Urinary bladder (tissue), 4 donors: ENCODE data around the gene CES5A. TPM values are rescaled to one million over a fixed set of nuclear protein-coding genes. Genes with fewer than 3 reads are reported as not detected.
"Not testable (repeated sequence)": the region's sequence is repeated elsewhere in the genome, so short reads cannot be mapped to it uniquely, and the experiment has no call there.

Experiments
- DNase-seq: peaks from one replicate; pipeline ENCODE4 v3.0.0-alpha.2; 2015; ENCODE audit errors: extremely low spot score
- H3K27ac ChIP-seq: one replicate; pipeline ENCODE4 v1.5.1; 2013; ENCODE audit warnings: low read depth, mild to moderate bottlenecking, moderate library complexity
- H3K36me3 ChIP-seq: one replicate; pipeline ENCODE4 v1.6.1; 2013; ENCODE audit warnings: mild to moderate bottlenecking, moderate library complexity; ENCODE audit not compliant: insufficient read depth
- H3K4me1 ChIP-seq: one replicate; pipeline ENCODE4 v1.6.1; 2013; ENCODE audit warnings: mild to moderate bottlenecking, moderate library complexity; ENCODE audit not compliant: insufficient read depth
- H3K4me3 ChIP-seq: one replicate; pipeline ENCODE4 v1.5.1; 2013; ENCODE audit warnings: low read depth, low read length
- WGBS: extraction: QIAGEN DNeasy Blood & Tissue Kit; methylation state at CpG from one replicate; pipeline ENCODE4 v1.1.7; 2013; 5-methylcytosine and 5-hydroxymethylcytosine counted together
- polyA plus RNA-seq: library from polyadenylated mRNA; stranded (reverse); fragments of 200-250 nt; gene quantifications from one replicate; pipeline ENCODE4 v1.2.3, GENCODE V29; 2013
- total RNA-seq: library from RNA; depleted of rRNA; stranded (reverse); fragments of >200 nt; gene quantifications from one replicate; pipeline ENCODE4 v1.2.3, GENCODE V29; 2014
- donor health status: healthy with polysubstance abuse.
- donor health status: healthy.

CES5A gene
- total RNA-seq (not detected), polyA plus RNA-seq (not detected)

DNA sequence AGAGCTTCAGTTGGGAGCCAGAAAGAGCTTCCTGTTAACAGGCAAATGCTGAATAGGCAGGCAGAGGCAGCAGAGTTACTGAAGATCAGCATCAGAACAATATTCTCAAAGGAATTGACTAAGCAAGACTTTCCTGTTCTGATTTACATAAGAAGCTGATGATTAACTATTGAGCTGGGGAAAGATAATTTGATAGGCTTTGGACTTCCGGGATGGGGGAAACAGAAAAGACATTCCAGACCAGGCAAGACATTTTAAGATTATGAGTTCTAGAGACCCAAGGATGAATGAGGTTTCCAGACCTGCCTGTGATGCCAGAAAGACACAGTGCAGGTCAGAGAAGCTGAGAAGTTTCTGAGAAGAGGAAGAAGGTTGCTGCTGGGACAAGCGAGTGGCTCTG lies at the start of gene CES5A:
Gene CES5A (minus strand): TSS at position 101 of the 400 bp plus-strand sequence. CDS start 152 bp downstream, outside the sequence.
- H3K27ac ChIP-seq = no peak within 1 kb of the TSS
- H3K4me3 ChIP-seq = no peak within 1 kb of the TSS
- H3K4me1 ChIP-seq = no peaks in the 10 kb centered on the region
- DNase-seq = no peak
- no peaks in the 10 kb centered on the region for H3K36me3 ChIP-seq
- WGBS = 80% methylated on average over 2 of the region's 2 CpGs

- Histone ChIP-seq H3K27ac (no peak overlapping the region), H3K4me3 (no peak overlapping the region), H3K4me1 (no peaks in the 10 kb centered on the region), H3K36me3 (no peaks in the 10 kb centered on the region)
- no peak for DNase-seq
These were observed 47.5 kb upstream of the CES5A start for GRCh38 chr16:55922662-55923061.

DNA sequence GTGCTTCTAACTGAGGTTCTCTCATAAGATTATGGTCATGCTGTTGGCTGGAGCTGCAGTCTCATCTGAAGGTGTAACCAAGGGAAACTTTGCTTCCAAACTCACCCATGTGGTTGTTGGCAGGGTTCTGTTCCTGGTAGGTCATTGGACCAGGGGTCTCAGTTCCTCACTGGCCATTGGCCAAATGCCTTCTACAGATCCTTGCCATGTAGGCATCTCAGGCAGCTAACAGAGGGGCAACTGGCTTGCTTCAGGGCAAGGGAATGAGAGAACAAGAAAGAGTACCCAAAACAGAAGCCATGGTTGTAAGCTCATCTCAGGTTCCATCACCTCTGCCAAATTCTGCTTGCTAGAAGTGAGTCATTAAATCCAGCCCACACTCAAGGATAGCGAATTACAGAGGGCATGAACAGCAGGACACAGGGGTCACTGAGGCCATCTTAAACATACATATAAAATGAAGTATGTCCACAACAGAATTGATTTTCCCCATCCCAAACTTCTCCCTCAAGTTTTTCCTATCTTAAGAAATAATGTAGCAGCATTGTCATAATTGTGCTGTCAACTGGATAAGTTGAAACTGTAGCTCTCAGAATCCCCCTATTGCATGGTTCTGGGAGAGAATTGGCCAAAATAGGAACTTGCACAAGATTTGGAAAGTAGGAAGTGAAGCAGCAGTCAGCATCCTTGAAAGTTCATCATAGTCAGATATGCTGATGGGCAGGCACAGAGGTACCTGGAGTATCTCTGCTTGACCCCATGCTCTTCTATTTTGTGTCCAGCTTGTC lies 42.4 kb upstream of the CES5A start:
- Histone ChIP-seq H3K27ac (no peak overlapping the region), H3K36me3 (no peaks in the 10 kb centered on the region), H3K4me1 (no peaks in the 10 kb centered on the region), H3K4me3 (no peak overlapping the region)
- WGBS = 78% methylated on average over 1 of the region's 1 CpG
- no peak for DNase-seq

DNA sequence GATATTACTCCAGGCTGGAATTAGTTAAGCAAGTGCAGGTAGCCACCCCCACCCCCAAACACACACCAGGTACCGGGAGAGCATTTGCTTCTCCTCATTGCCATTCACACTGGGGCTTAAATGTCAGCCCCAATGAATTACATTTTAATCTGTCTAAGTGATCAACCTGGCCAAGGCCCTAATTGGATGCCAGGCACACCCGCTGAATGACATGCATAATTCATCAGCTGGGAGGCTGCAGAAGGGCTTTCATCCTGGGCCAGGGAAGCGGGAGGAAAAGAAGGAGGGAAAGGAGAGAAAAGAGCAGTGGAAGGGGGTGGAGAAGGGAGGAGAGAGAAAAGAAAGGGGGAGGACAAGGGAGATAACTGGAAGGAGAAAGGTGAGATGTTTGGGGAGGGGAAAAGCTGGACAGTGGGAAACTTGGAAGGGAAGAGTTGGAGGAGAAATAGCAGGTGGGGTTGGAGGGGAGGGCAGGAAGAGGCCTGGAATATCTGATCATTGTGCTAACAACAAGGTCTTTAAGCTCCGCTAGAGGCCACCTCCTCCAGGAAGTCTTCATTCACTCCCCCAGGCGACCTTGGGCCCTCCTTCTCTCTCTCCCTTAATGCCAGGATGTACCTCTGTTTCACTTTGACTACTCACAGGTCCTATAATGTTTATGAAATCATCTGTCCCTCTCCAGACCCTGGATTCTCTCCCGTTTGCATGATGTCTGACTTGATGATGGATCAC lies 40.1 kb upstream of the CES5A start:
- H3K4me1 ChIP-seq = no peaks in the 10 kb centered on the region
- no peak overlapping the region for H3K4me3 ChIP-seq
- no peak overlapping the region for H3K27ac ChIP-seq
- WGBS = 54% methylated on average over 6 of the region's 6 CpGs
- no peaks in the 10 kb centered on the region for H3K36me3 ChIP-seq
- no peak for DNase-seq

- no peak overlapping the region for H3K4me3 ChIP-seq
- H3K27ac ChIP-seq = no peak overlapping the region
- H3K4me1 ChIP-seq = no peaks in the 10 kb centered on the region
- 45% methylated on average over 6 of the region's 6 CpGs for WGBS
- no peaks in the 10 kb centered on the region for H3K36me3 ChIP-seq
- no peak for DNase-seq
These were observed 39.2 kb upstream of the CES5A start for GRCh38 chr16:55914383-55914782.

DNA sequence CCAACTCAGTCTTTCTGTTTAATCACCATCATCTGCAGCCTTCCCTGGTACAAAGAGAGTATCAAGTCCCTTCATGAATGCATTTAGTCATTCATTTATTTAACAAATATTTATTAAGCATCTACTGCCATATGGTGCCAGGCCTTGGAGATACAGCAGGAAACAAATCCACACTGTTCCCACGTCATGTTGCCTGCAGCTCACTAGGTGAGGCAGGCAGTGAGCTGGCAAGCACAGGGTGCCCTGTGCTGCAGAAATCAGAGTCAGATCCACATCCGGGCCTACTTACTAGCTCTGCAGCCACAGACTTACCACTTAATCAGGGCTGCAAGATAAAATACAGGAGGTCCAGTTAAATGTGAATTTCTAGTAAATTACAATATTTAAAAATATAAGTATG lies 38.5 kb upstream of the CES5A start:
- Histone ChIP-seq H3K36me3 (no peaks in the 10 kb centered on the region), H3K27ac (no peak overlapping the region), H3K4me1 (no peaks in the 10 kb centered on the region), H3K4me3 (no peak overlapping the region)
- no peak for DNase-seq
- 54% methylated on average over 2 of the region's 2 CpGs for WGBS

GRCh38 chr16:55913121-55913520 lies 37.9 kb upstream of the CES5A start:
- H3K4me1 ChIP-seq, H3K4me3 ChIP-seq, H3K27ac ChIP-seq, DNase-seq, H3K36me3 ChIP-seq: not testable (repeated sequence)
- 41% methylated on average over 2 of the region's 2 CpGs for WGBS

- H3K27ac ChIP-seq = no peak overlapping the region
- WGBS = 65% methylated on average over 9 of the region's 9 CpGs
- no peaks in the 10 kb centered on the region for H3K4me1 ChIP-seq
- no peak overlapping the region for H3K4me3 ChIP-seq
- no peaks in the 10 kb centered on the region for H3K36me3 ChIP-seq
- no peak for DNase-seq
These were observed 36.8 kb upstream of the CES5A start for GRCh38 chr16:55912022-55912421.

DNA sequence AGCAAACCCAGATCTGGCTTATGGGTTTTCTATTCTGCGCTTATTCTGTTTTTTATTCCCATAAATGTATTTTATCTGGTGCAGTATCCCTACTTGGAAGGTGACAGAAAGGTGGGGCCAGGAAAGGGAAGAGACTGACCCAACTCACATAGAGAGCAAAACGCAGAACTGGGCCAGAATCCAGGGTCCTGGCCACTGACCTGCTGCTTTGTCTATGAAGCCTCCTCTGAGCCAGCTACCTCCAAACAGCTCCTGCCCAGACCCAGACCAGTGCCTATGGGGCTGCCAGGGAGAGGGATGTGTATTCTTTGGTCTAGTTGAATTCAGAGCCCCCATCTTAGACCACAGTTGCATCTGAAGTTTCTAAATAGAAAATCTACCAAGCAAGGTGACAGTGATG lies 36.4 kb upstream of the CES5A start:
- no peak overlapping the region for H3K4me3 ChIP-seq
- H3K36me3 ChIP-seq = no peaks in the 10 kb centered on the region
- no peak overlapping the region for H3K27ac ChIP-seq
- WGBS = 85% methylated on average over 2 of the region's 2 CpGs
- no peaks in the 10 kb centered on the region for H3K4me1 ChIP-seq
- no peak for DNase-seq

- DNase-seq = no peak
- H3K4me3 ChIP-seq = no peak overlapping the region
- WGBS = 75% methylated on average over 2 of the region's 2 CpGs
These were observed 34.7 kb upstream of the CES5A start for GRCh38 chr16:55909876-55910275.

DNA sequence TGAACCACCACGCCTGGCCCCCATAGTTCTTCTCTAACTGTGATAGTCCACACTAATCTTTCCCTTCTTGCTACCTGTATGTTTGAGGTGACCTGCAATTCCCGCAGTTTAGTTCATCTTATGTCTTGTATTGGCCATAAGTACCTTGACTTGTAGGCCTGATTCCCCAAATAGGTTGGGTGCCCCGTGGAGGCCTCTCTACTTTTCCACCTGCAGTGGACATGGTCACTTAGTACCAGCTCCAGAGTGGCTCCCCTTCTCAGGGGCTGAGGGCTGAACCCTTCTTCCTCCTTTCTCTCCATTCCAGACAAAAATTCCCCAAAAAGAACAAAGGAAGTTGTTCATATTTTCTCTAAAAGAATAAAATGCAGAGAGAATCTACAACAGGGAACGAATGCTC lies 33.5 kb upstream of the CES5A start:
- H3K4me3 ChIP-seq = no peak overlapping the region
- 84% methylated on average over 4 of the region's 4 CpGs for WGBS
- no peak overlapping the region for H3K27ac ChIP-seq
- no peaks in the 10 kb centered on the region for H3K36me3 ChIP-seq
- no peak for DNase-seq
- H3K4me1 ChIP-seq = no peaks in the 10 kb centered on the region

More at GRCh38 chr16:55909876-55910275, 34.7 kb upstream of the CES5A start:
- Histone ChIP-seq H3K36me3 (no peaks in the 10 kb centered on the region), H3K4me1 (no peaks in the 10 kb centered on the region), H3K27ac (no peak overlapping the region)

- no peak overlapping the region for H3K27ac ChIP-seq
- H3K36me3 ChIP-seq = no peaks in the 10 kb centered on the region
- H3K4me3 ChIP-seq = no peak overlapping the region
- DNase-seq = no peak
- no peaks in the 10 kb centered on the region for H3K4me1 ChIP-seq
- WGBS = 77% methylated on average over 3 of the region's 3 CpGs
These were observed 32.5 kb upstream of the CES5A start for GRCh38 chr16:55907661-55908060.

- WGBS = 60% methylated on average over 6 of the region's 6 CpGs
- no peak overlapping the region for H3K27ac ChIP-seq
- H3K4me1 ChIP-seq = no peaks in the 10 kb centered on the region
- H3K4me3 ChIP-seq = no peak overlapping the region
- no peaks in the 10 kb centered on the region for H3K36me3 ChIP-seq
- DNase-seq = no peak
These were observed 30.9 kb upstream of the CES5A start for GRCh38 chr16:55906123-55906522.

DNA sequence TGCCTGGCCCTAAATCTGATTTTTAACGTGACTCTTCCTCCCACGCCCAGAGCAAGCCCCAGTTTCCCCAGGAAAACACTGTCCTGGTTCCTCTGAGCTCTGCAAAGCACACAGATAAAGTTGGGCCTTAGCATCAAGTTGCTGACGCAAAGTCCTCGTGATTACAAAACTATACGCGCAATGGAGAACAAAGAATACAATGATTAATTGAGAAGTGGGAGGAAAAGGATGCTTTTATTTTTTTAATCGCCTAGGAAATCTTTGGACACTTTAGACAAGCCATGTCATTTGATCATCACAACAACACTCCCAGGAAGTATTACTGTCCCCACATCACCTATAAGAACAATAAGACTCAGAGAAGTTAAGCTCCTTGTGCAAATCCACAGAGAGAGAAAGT lies 30.5 kb upstream of the CES5A start:
- Histone ChIP-seq H3K27ac (no peak overlapping the region), H3K36me3 (no peaks in the 10 kb centered on the region), H3K4me1 (no peaks in the 10 kb centered on the region), H3K4me3 (no peak overlapping the region)
- DNase-seq = no peak
- WGBS = 81% methylated on average over 7 of the region's 7 CpGs
